ENCODE data around the gene TOP3A. TPM values are rescaled to one million over a fixed set of nuclear protein-coding genes. Genes with fewer than 3 reads are reported as not detected.

Gene TOP3A
- total RNA-seq, 1 experiment from 2014 or later: 48.8 TPM

GRCh38 chr17:18225642-18226283, 89.0 kb downstream of the TOP3A start:
- Histone ChIP-seq H3K36me3 (ENCODE audit: control insufficient read depth in 1 of 2, insufficient read depth in 2 of 2, low read length in 2 of 2) (no peaks in the 10 kb centered on the region), H3K27me3 (ENCODE audit: insufficient read depth, low read length) (no peaks in the 10 kb centered on the region), H3K9ac (ENCODE audit: low read length) (peak overlapping the region; percentile 79), H3K27ac (ENCODE audit: low read depth, low read length) (peak overlapping the region; percentile 57; the same call in 1 of the 2 replicates), H3K4me3 (replicated peaks in 1 of 2; ENCODE audit: low read depth in 1 of 2, low read length in 2 of 2) (peak overlapping the region; percentile 91 to 94), H3K4me1 (ENCODE audit: control insufficient read depth in 1 of 2, insufficient read depth in 2 of 2, low read length in 2 of 2) (peaks cover 20 to 32% of the 10 kb centered on the region in 2 experiments), H3K79me2 (ENCODE audit: insufficient read depth, low read length) (peaks cover 17% of the 10 kb centered on the region), H4K20me1 (ENCODE audit: insufficient read depth) (no peaks in the 10 kb centered on the region), H2AFZ (ENCODE audit: low read depth, low read length, poor library complexity, severe bottlenecking) (no peak overlapping the region), H3K9me3 (ENCODE audit: control insufficient read depth in 1 of 2, insufficient read depth in 1 of 2, low read depth in 1 of 2, low read length in 2 of 2) (no peaks in the 10 kb centered on the region), H3K4me2 (ENCODE audit: low read length) (peak overlapping the region; percentile 95), H3K9me2 (ENCODE audit: insufficient read depth) (no peaks in the 10 kb centered on the region)
- DNase-seq (ENCODE audit: low read depth, low spot score) (no peak), ATAC-seq (peak; percentile 35)
- intact Hi-C loops (cut with micrococcal nuclease): loop anchor here (2.0 kb wide), 1 partner anchor 35 kb away; the partner anchor contains the start of gene MIEF2
- CTCF ChIA-PET: no interaction called here
- BruUV-seq (replicated peaks): no TSS peak
- peak; percentile 72 for TF ChIP-seq POLR2AphosphoS5 (IDR thresholded peaks at IDR 0.05; ENCODE audit: low read depth, low read length)
- no peak for TF ChIP-seq RAD21 (IDR thresholded peaks at IDR 0.05; ENCODE audit: low read depth)
- peak; percentile 30; the same call in 1 of the 2 replicates for TF ChIP-seq ZFX (IDR thresholded peaks at IDR 0.05)
- RAD21 ChIA-PET (ENCODE audit: low non-redundant PET in 1 of 2, low total read pairs in 2 of 2, uncharacterized antibody in 2 of 2, unreplicated experiment in 2 of 2): no interaction called here
- POLR2A ChIA-PET: no interaction called here

DNA sequence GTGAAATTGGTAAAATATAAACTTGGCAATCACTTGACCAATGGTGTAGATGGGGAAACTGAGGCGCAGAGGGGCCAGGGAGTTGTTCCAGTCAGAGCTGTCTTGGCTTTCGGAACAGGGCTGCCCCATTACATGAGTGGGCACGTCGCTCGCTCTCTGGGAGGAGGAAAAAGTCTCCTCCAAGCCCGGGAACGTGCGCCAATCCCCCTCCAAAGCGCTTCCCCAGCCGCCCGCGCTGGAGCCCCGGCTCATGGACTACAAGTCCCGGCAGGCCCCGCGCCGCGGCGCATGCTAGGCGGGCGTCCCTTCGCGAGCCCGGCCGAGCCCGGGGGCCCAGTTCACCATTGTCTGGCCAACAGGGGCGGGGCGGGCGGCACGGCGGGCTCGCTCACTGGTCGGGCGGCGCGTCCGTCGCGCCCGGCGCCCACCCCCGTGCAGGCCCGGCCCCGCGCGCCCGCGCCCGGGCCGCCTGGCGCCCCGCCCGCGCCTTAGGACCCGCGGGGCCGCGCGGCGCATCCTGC, 89.6 kb downstream of the TOP3A start, which contains the start of gene LLGL1:
Gene LLGL1 (plus strand): TSS at position 515 of the 521 bp plus-strand sequence. CDS start 48 bp downstream, outside the sequence.
- no peaks in the 10 kb centered on the region for H3K9me2 ChIP-seq (ENCODE audit: insufficient read depth)
- RAD21 ChIA-PET (ENCODE audit: low non-redundant PET in 1 of 2, low total read pairs in 2 of 2, uncharacterized antibody in 2 of 2, unreplicated experiment in 2 of 2): no interaction called here
- peak within 1 kb of the TSS; percentile 91 to 94 for H3K4me3 ChIP-seq (replicated peaks in 1 of 2; ENCODE audit: low read depth in 1 of 2, low read length in 2 of 2)
- POLR2A ChIA-PET: no interaction called here
- peak within 1 kb of the TSS; percentile 74 for H2AFZ ChIP-seq (ENCODE audit: low read depth, low read length, poor library complexity, severe bottlenecking)
- no TSS peak for BruUV-seq (replicated peaks)
- peaks cover 17% of the 10 kb centered on the region for H3K79me2 ChIP-seq (ENCODE audit: insufficient read depth, low read length)
- peak within 1 kb of the TSS; percentile 57; the same call in 1 of the 2 replicates for H3K27ac ChIP-seq (ENCODE audit: low read depth, low read length)
- H3K27me3 ChIP-seq (ENCODE audit: insufficient read depth, low read length): no peaks in the 10 kb centered on the region
- CTCF ChIA-PET: interaction anchor here (1.5 kb wide), 1 partner anchor 41 kb away, joined by 3 read pairs; the partner anchor contains the start of gene ALKBH5
- TF ChIP-seq CTCF (IDR thresholded peaks at IDR 0.05 in 2 of 3, conservative IDR thresholded peaks at IDR 0.05 in 1 of 3; ENCODE audit: borderline replicate concordance in 1 of 3, insufficient read depth in 1 of 3, low read depth in 2 of 3, low read length in 2 of 3) (no peak), YY1 (IDR thresholded peaks at IDR 0.05; ENCODE audit: extremely low read depth, insufficient replicate concordance, low read depth, low read length) (peak; percentile 59)
- no peaks in the 10 kb centered on the region for H3K36me3 ChIP-seq (ENCODE audit: control insufficient read depth in 1 of 2, insufficient read depth in 2 of 2, low read length in 2 of 2)
- H4K20me1 ChIP-seq (ENCODE audit: insufficient read depth): no peaks in the 10 kb centered on the region
- intact Hi-C loops (cut with micrococcal nuclease): loop anchor here (2.0 kb wide), 1 partner anchor 36 kb away; the partner anchor contains the start of gene MIEF2
- H3K9ac ChIP-seq (ENCODE audit: low read length): peak within 1 kb of the TSS; percentile 79
- ATAC-seq (peak; percentile 94), DNase-seq (ENCODE audit: low read depth, low spot score) (peak; percentile 88)
- peak within 1 kb of the TSS; percentile 95 for H3K4me2 ChIP-seq (ENCODE audit: low read length)
- no peaks in the 10 kb centered on the region for H3K9me3 ChIP-seq (ENCODE audit: control insufficient read depth in 1 of 2, insufficient read depth in 1 of 2, low read depth in 1 of 2, low read length in 2 of 2)
- peaks cover 21 to 38% of the 10 kb centered on the region in 2 experiments for H3K4me1 ChIP-seq (ENCODE audit: control insufficient read depth in 1 of 2, insufficient read depth in 2 of 2, low read length in 2 of 2)
